HTR-8/SVneo (cell line): ENCODE measurements around the gene PTPRH.

Experiments used
- DNase-seq: peaks from one replicate; pipeline ENCODE4 v3.0.0; 2011; ENCODE audit warnings: low spot score, mixed read lengths; ENCODE audit not compliant: insufficient read length
- FAIRE-seq: peaks from 2 replicates; lab custom pipeline; 2011; peaks lifted over from hg19 to GRCh38; lab: Jason Lieb, UNC

PTPRH gene

GRCh38 chr19:55208880-55209692 is at the start of gene PTPRH:
Gene PTPRH (minus strand): TSS chr19:55209501. CDS start chr19:55209433, 68 bp downstream.
- no peak for DNase-seq
- FAIRE-seq, result no peak

- DNase-seq (peak; percentile 29), FAIRE-seq (no peak)
Observed at GRCh38 chr19:55258476-55258827, 49.2 kb upstream of the PTPRH start.

GRCh38 chr19:55257461-55258420 is 48.4 kb upstream of the PTPRH start:
- FAIRE-seq, result no peak
- no peak for DNase-seq

GRCh38 chr19:55256562-55257460 is 47.5 kb upstream of the PTPRH start:
- FAIRE-seq, result no peak
- DNase-seq, result no peak

GRCh38 chr19:55255618-55256423 is 46.5 kb upstream of the PTPRH start:
- DNase-seq, result no peak
- no peak for FAIRE-seq

- FAIRE-seq (no peak), DNase-seq (no peak)
Observed at GRCh38 chr19:55254625-55254977, 45.3 kb upstream of the PTPRH start.

GRCh38 chr19:55253842-55254624 is 44.7 kb upstream of the PTPRH start:
- no peak for DNase-seq
- no peak for FAIRE-seq

- DNase-seq, result no peak
- FAIRE-seq, result no peak
Observed at GRCh38 chr19:55252760-55253663, 43.7 kb upstream of the PTPRH start.

GRCh38 chr19:55251341-55252081 is 42.2 kb upstream of the PTPRH start:
- no peak for FAIRE-seq
- DNase-seq, result no peak

GRCh38 chr19:55250262-55251036 is 41.1 kb upstream of the PTPRH start:
- DNase-seq, result no peak
- no peak for FAIRE-seq

GRCh38 chr19:55249841-55250240 is 40.5 kb upstream of the PTPRH start:
- FAIRE-seq, result no peak
- no peak for DNase-seq

GRCh38 chr19:55248704-55249103 is 39.4 kb upstream of the PTPRH start:
- DNase-seq, result no peak
- FAIRE-seq, result no peak

GRCh38 chr19:55248166-55248675 is 38.9 kb upstream of the PTPRH start:
- no peak for FAIRE-seq
- DNase-seq, result no peak

GRCh38 chr19:55247621-55248099 is 38.4 kb upstream of the PTPRH start:
- FAIRE-seq (no peak), DNase-seq (no peak)

- DNase-seq (no peak), FAIRE-seq (no peak)
Observed at GRCh38 chr19:55246462-55247451, 37.5 kb upstream of the PTPRH start.
